ENCODE results near the gene SNX27.

The SNX27 gene

GRCh38 chr1:151739590-151740355, 127.9 kb downstream of the SNX27 start:
- Histone ChIP-seq H3K27me3 (replicated peaks) (peaks cover 6% of the 10 kb centered on the region), H3K4me3 (ENCODE audit: low read depth, low read length) (no peak overlapping the region), H3K27ac (no peak overlapping the region), H3K36me3 (replicated peaks) (no peaks in the 10 kb centered on the region)
- in situ Hi-C loops (cut with HindIII; ENCODE audit: low pct_ligation_motif_present, low sequenced_read_pairs): no loop called here
- no peak for TF ChIP-seq CTCF (IDR thresholded peaks at IDR 0.05; ENCODE audit: low read depth, low read length, missing control alignments)
- DNase-seq: no peak

- in situ Hi-C loops (cut with HindIII; ENCODE audit: low pct_ligation_motif_present, low sequenced_read_pairs): no loop called here
- H3K36me3 ChIP-seq (replicated peaks): no peaks in the 10 kb centered on the region
- peaks cover 6% of the 10 kb centered on the region for H3K27me3 ChIP-seq (replicated peaks)
- TF ChIP-seq CTCF (IDR thresholded peaks at IDR 0.05; ENCODE audit: low read depth, low read length, missing control alignments): no peak
- no peak overlapping the region for H3K27ac ChIP-seq
- H3K4me3 ChIP-seq (ENCODE audit: low read depth, low read length): no peak overlapping the region
- DNase-seq: no peak
Measured at GRCh38 chr1:151741516-151741915, 129.7 kb downstream of the SNX27 start.
